ENCODE results near the gene NSUN2. TPM values are rescaled to one million over a fixed set of nuclear protein-coding genes. Genes with fewer than 3 reads are reported as not detected.

The NSUN2 gene
- total and polyA plus RNA-seq, 2 donors (not counting 3 experiments of a cell fraction or from before 2014, with no cell fraction given), result 53.7 to 73.0 TPM

DNA sequence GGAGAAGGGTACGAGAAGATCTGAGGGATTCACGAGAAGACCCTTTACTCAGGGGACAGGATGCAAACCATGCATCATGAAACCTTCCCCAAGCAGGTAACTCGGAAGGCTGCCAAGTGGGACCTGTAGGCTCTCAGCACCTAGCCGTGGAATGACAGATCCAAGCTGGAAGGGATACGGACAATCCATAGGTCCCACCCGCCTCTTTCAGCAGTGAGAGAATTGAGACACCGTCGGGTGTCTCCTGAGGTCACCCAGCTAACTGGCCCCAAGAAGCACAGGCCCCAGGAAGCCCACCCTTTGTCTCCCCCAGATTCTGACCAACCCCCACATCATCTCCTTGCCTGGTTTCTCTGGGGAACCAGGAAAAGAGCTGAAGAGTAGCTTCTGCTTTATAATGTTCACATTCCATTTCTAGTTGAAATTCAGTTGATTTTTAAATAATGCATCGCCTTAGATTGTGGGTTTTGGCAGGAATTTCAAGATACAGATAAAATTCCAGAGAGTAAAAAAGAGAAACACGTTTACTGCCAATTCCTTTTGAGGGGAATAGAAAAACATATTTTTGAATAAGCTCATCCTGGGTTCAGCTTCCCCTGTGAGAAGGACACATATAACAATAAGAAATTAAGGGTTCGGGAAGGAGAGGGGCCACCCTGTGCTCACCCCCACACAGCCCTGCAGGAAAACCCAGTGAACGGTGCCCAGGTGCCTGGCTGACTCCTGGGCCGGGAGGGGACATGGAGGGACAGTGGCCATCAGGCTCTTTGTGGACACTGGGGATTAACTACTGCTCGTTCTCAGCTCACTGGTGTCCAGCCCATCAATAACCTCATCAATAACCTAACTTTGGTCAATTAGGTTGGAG is 51.1 kb downstream of the NSUN2 start:
- intact Hi-C loops (cut with micrococcal nuclease) (loop anchor here (10.0 kb wide), 1 partner anchor 207 kb away; the partner anchor contains the start of gene MED10), dilution Hi-C loops (cut with MboI; ENCODE audit: extremely low pct_ligation_motif_present, low sequenced_read_pairs) (no loop called here)
- Histone ChIP-seq H3K27ac (ENCODE audit: insufficient read depth, low read depth, low read length) (no peak overlapping the region), H3K36me3 (ENCODE audit: control insufficient read depth in 2 of 2, extremely low read depth in 1 of 2, insufficient read depth in 2 of 2, low read length in 2 of 2) (no peaks in the 10 kb centered on the region), H3K4me1 (ENCODE audit: control insufficient read depth, extremely low read depth, insufficient read depth, low read length) (peaks cover 14% of the 10 kb centered on the region), H2AFZ (ENCODE audit: low read depth, low read length) (no peak overlapping the region), H4K20me1 (replicated peaks; ENCODE audit: control insufficient read depth, extremely low read depth, insufficient read depth, low read length) (no peaks in the 10 kb centered on the region), H3K9me1 (replicated peaks; ENCODE audit: control insufficient read depth, extremely low read depth, insufficient read depth, low read length) (no peaks in the 10 kb centered on the region), H3K9ac (replicated peaks; ENCODE audit: extremely low read depth, insufficient read depth, low read length) (no peak overlapping the region), H3K9me3 (replicated peaks; ENCODE audit: control insufficient read depth, insufficient read depth, low read length) (no peaks in the 10 kb centered on the region), H3K4me3 (replicated peaks in 1 of 3; ENCODE audit: insufficient read depth in 1 of 3, low read depth in 1 of 3, low read length in 3 of 3) (no peak overlapping the region), H3K79me2 (ENCODE audit: control insufficient read depth, insufficient read depth, low read length) (no peaks in the 10 kb centered on the region), H3K27me3 (ENCODE audit: control insufficient read depth in 2 of 2, insufficient read depth in 2 of 2, low read length in 2 of 2) (peaks cover 25 to 30% of the 10 kb centered on the region in 2 experiments), H3K4me2 (ENCODE audit: insufficient read depth, low read length) (no peak overlapping the region)
- no TSS peak for BruUV-seq (replicated peaks)
- ChIA-PET CTCF (interaction anchor here (0.7 to 2.1 kb wide), 3 partner anchors 13 to 1085 kb away, joined by 3 to 13 read pairs (median 6); no protein-coding TSS in a partner anchor), POLR2A (interaction anchor here (0.6 kb wide), 1 partner anchor 301 kb away, joined by 8 read pairs; no protein-coding TSS in a partner anchor)
- FAIRE-seq (no peak), DNase-seq (ENCODE audit: low read depth, low spot score) (no peak)
- TF ChIP-seq FOS (IDR thresholded peaks at IDR 0.05; ENCODE audit: borderline replicate concordance, insufficient read depth, low read length) (no peak), POLR2A (IDR thresholded peaks at IDR 0.05; ENCODE audit: low read depth, low read length) (no peak), MYC (IDR thresholded peaks at IDR 0.05; ENCODE audit: low read depth, low read length) (no peak), EZH2 (IDR thresholded peaks at IDR 0.05; ENCODE audit: borderline replicate concordance, low read depth, low read length, severe bottlenecking) (no peak), GATA2 (IDR thresholded peaks at IDR 0.05; ENCODE audit: insufficient read depth, insufficient read length, low read depth, low read length) (no peak), JUN (IDR thresholded peaks at IDR 0.05; ENCODE audit: borderline replicate concordance, insufficient read depth, insufficient read length, low read depth) (no peak)
- TF ChIP-seq, protein P1, sequence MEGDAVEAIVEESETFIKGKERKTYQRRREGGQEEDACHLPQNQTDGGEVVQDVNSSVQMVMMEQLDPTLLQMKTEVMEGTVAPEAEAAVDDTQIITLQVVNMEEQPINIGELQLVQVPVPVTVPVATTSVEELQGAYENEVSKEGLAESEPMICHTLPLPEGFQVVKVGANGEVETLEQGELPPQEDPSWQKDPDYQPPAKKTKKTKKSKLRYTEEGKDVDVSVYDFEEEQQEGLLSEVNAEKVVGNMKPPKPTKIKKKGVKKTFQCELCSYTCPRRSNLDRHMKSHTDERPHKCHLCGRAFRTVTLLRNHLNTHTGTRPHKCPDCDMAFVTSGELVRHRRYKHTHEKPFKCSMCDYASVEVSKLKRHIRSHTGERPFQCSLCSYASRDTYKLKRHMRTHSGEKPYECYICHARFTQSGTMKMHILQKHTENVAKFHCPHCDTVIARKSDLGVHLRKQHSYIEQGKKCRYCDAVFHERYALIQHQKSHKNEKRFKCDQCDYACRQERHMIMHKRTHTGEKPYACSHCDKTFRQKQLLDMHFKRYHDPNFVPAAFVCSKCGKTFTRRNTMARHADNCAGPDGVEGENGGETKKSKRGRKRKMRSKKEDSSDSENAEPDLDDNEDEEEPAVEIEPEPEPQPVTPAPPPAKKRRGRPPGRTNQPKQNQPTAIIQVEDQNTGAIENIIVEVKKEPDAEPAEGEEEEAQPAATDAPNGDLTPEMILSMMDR (IDR thresholded peaks at IDR 0.05; ENCODE audit: extremely low read depth in 1 of 2, insufficient read depth in 1 of 2, low read depth in 1 of 2, low read length in 2 of 2), result no peak
